ENCODE measurements around the gene NNT. TPM values are rescaled to one million over a fixed set of nuclear protein-coding genes. Genes with fewer than 3 reads are reported as not detected.
"Not testable (repeated sequence)": the region's sequence is repeated elsewhere in the genome, so short reads cannot be mapped to it uniquely, and the experiment has no call there.

The NNT gene
- total RNA-seq, 2 experiments from 2014 or later, result 96.4 to 110 TPM

- POLR2A ChIA-PET, result no interaction called here
- Mint-ChIP-seq H3K4me3 (no peak overlapping the region), H3K4me1 (no peaks in the 10 kb centered on the region), H3K36me3 (ENCODE audit: low read depth) (peaks cover 65% of the 10 kb centered on the region), H3K27me3 (no peaks in the 10 kb centered on the region), H3K9me3 (peaks cover 3% of the 10 kb centered on the region), H3K27ac (no peak overlapping the region)
- no peak for DNase-seq
- CTCF ChIA-PET, result no interaction called here
Observed at GRCh38 chr5:43664501-43665040, 61.6 kb downstream of the NNT start.

GRCh38 chr5:43665749-43666148, 62.8 kb downstream of the NNT start:
- H3K9me3 Mint-ChIP-seq, DNase-seq, CTCF ChIA-PET, H3K27me3 Mint-ChIP-seq, H3K4me3 Mint-ChIP-seq, H3K4me1 Mint-ChIP-seq, H3K27ac Mint-ChIP-seq, POLR2A ChIA-PET: not testable (repeated sequence)
- peaks cover 62% of the 10 kb centered on the region for H3K36me3 Mint-ChIP-seq (ENCODE audit: low read depth)

GRCh38 chr5:43666728-43667127, 63.7 kb downstream of the NNT start:
- CTCF ChIA-PET, H3K27ac Mint-ChIP-seq, H3K4me3 Mint-ChIP-seq, H3K4me1 Mint-ChIP-seq, H3K27me3 Mint-ChIP-seq, POLR2A ChIA-PET, DNase-seq, H3K9me3 Mint-ChIP-seq: not testable (repeated sequence)
- peaks cover 64% of the 10 kb centered on the region for H3K36me3 Mint-ChIP-seq (ENCODE audit: low read depth)

- H3K27me3 Mint-ChIP-seq, H3K9me3 Mint-ChIP-seq, DNase-seq, H3K27ac Mint-ChIP-seq, POLR2A ChIA-PET, H3K4me1 Mint-ChIP-seq, CTCF ChIA-PET, H3K4me3 Mint-ChIP-seq: not testable (repeated sequence)
- H3K36me3 Mint-ChIP-seq (ENCODE audit: low read depth), result peaks cover 62% of the 10 kb centered on the region
Observed at GRCh38 chr5:43667379-43667778, 64.4 kb downstream of the NNT start.

- peaks cover 6% of the 10 kb centered on the region for H3K4me1 Mint-ChIP-seq
- H3K27ac Mint-ChIP-seq, result no peak overlapping the region
- ChIA-PET CTCF (no interaction called here), POLR2A (no interaction called here)
- peaks cover 37% of the 10 kb centered on the region for H3K36me3 Mint-ChIP-seq (ENCODE audit: low read depth)
- no peaks in the 10 kb centered on the region for H3K27me3 Mint-ChIP-seq
- H3K9me3 Mint-ChIP-seq, result peaks cover 7% of the 10 kb centered on the region
- DNase-seq, result no peak
- no peak overlapping the region for H3K4me3 Mint-ChIP-seq
Observed at GRCh38 chr5:43674536-43674935, 71.6 kb downstream of the NNT start.

GRCh38 chr5:43675357-43675756, 72.4 kb downstream of the NNT start:
- no peaks in the 10 kb centered on the region for H3K27me3 Mint-ChIP-seq
- peaks cover 7% of the 10 kb centered on the region for H3K9me3 Mint-ChIP-seq
- H3K27ac Mint-ChIP-seq, result no peak overlapping the region
- peaks cover 36% of the 10 kb centered on the region for H3K36me3 Mint-ChIP-seq (ENCODE audit: low read depth)
- POLR2A ChIA-PET, result interaction anchor here (0.8 kb wide), 1 partner anchor 14 kb away, joined by 3 read pairs; no protein-coding TSS in a partner anchor
- H3K4me3 Mint-ChIP-seq, result no peak overlapping the region
- H3K4me1 Mint-ChIP-seq, result peaks cover 6% of the 10 kb centered on the region
- no peak for DNase-seq
- CTCF ChIA-PET, result interaction anchor here (1.2 kb wide), 1 partner anchor 191 kb away, joined by 3 read pairs; the partner anchor contains the start of gene TMEM267

- H3K36me3 Mint-ChIP-seq (ENCODE audit: low read depth), result peaks cover 34% of the 10 kb centered on the region
- H3K27ac Mint-ChIP-seq, result no peak overlapping the region
- no peaks in the 10 kb centered on the region for H3K27me3 Mint-ChIP-seq
- peaks cover 6% of the 10 kb centered on the region for H3K4me1 Mint-ChIP-seq
- peaks cover 5% of the 10 kb centered on the region for H3K9me3 Mint-ChIP-seq
- no peak for DNase-seq
- no peak overlapping the region for H3K4me3 Mint-ChIP-seq
- ChIA-PET CTCF (interaction anchor here (1.2 kb wide), 1 partner anchor 192 kb away, joined by 3 read pairs; the partner anchor contains the start of gene TMEM267), POLR2A (no interaction called here)
Observed at GRCh38 chr5:43676083-43676840, 73.3 kb downstream of the NNT start.

GRCh38 chr5:43677253-43677652, 74.3 kb downstream of the NNT start:
- Mint-ChIP-seq H3K27ac (no peak overlapping the region), H3K27me3 (no peaks in the 10 kb centered on the region), H3K9me3 (no peaks in the 10 kb centered on the region), H3K4me3 (no peak overlapping the region), H3K4me1 (peaks cover 6% of the 10 kb centered on the region), H3K36me3 (ENCODE audit: low read depth) (peaks cover 31% of the 10 kb centered on the region)
- CTCF ChIA-PET, result no interaction called here
- no peak for DNase-seq
- POLR2A ChIA-PET, result no interaction called here

GRCh38 chr5:43679214-43679613, 76.2 kb downstream of the NNT start:
- no peak overlapping the region for H3K27ac Mint-ChIP-seq
- H3K9me3 Mint-ChIP-seq, result no peaks in the 10 kb centered on the region
- H3K4me1 Mint-ChIP-seq, result peaks cover 6% of the 10 kb centered on the region
- POLR2A ChIA-PET, result no interaction called here
- peaks cover 31% of the 10 kb centered on the region for H3K36me3 Mint-ChIP-seq (ENCODE audit: low read depth)
- no peaks in the 10 kb centered on the region for H3K27me3 Mint-ChIP-seq
- CTCF ChIA-PET, result no interaction called here
- DNase-seq, result no peak
- H3K4me3 Mint-ChIP-seq, result no peak overlapping the region

GRCh38 chr5:43680286-43680685, 77.3 kb downstream of the NNT start:
- H3K9me3 Mint-ChIP-seq, result no peaks in the 10 kb centered on the region
- no peaks in the 10 kb centered on the region for H3K27me3 Mint-ChIP-seq
- DNase-seq, result no peak
- H3K27ac Mint-ChIP-seq, result no peak overlapping the region
- POLR2A ChIA-PET, result no interaction called here
- no peak overlapping the region for H3K4me3 Mint-ChIP-seq
- peaks cover 30% of the 10 kb centered on the region for H3K36me3 Mint-ChIP-seq (ENCODE audit: low read depth)
- peaks cover 2% of the 10 kb centered on the region for H3K4me1 Mint-ChIP-seq
- CTCF ChIA-PET, result interaction anchor here (0.7 kb wide), 1 partner anchor 1615 kb away, joined by 3 read pairs; no protein-coding TSS in a partner anchor

GRCh38 chr5:43683884-43684471, 81.0 kb downstream of the NNT start:
- no peak for DNase-seq
- Mint-ChIP-seq H3K9me3 (no peaks in the 10 kb centered on the region), H3K27ac (no peak overlapping the region), H3K27me3 (no peaks in the 10 kb centered on the region), H3K36me3 (ENCODE audit: low read depth) (peaks cover 48% of the 10 kb centered on the region), H3K4me1 (no peaks in the 10 kb centered on the region), H3K4me3 (no peak overlapping the region)
- ChIA-PET CTCF (no interaction called here), POLR2A (no interaction called here)

GRCh38 chr5:43685252-43685950, 82.4 kb downstream of the NNT start:
- H3K9me3 Mint-ChIP-seq, result peaks cover 6% of the 10 kb centered on the region

GRCh38 chr5:43687275-43687674, 84.3 kb downstream of the NNT start:
- POLR2A ChIA-PET, result interaction anchor here (0.6 kb wide), 1 partner anchor 87 kb away, joined by 3 read pairs; no protein-coding TSS in a partner anchor

More at GRCh38 chr5:43685252-43685950, 82.4 kb downstream of the NNT start:
- Mint-ChIP-seq H3K4me1 (no peaks in the 10 kb centered on the region), H3K36me3 (ENCODE audit: low read depth) (peaks cover 54% of the 10 kb centered on the region), H3K4me3 (no peak overlapping the region), H3K27me3 (no peaks in the 10 kb centered on the region), H3K27ac (no peak overlapping the region)
- CTCF ChIA-PET, result no interaction called here
- POLR2A ChIA-PET, result no interaction called here
- no peak for DNase-seq

More at GRCh38 chr5:43687275-43687674, 84.3 kb downstream of the NNT start:
- Mint-ChIP-seq H3K4me1 (no peaks in the 10 kb centered on the region), H3K4me3 (no peak overlapping the region), H3K27ac (no peak overlapping the region), H3K9me3 (peaks cover 6% of the 10 kb centered on the region), H3K36me3 (ENCODE audit: low read depth) (peaks cover 58% of the 10 kb centered on the region), H3K27me3 (no peaks in the 10 kb centered on the region)
- no peak for DNase-seq
- CTCF ChIA-PET, result no interaction called here
